ENCODE data around the gene HPCAL1. TPM values are rescaled to one million over a fixed set of nuclear protein-coding genes. Genes with fewer than 3 reads are reported as not detected.

HPCAL1 gene
- total RNA-seq, 2 experiments from 2014 or later: 9.2 to 9.7 TPM

- CTCF ChIA-PET (ENCODE audit: unreplicated experiment): no interaction called here
These were observed 67.7 kb downstream of the HPCAL1 start for GRCh38 chr2:10370390-10370789.

DNA sequence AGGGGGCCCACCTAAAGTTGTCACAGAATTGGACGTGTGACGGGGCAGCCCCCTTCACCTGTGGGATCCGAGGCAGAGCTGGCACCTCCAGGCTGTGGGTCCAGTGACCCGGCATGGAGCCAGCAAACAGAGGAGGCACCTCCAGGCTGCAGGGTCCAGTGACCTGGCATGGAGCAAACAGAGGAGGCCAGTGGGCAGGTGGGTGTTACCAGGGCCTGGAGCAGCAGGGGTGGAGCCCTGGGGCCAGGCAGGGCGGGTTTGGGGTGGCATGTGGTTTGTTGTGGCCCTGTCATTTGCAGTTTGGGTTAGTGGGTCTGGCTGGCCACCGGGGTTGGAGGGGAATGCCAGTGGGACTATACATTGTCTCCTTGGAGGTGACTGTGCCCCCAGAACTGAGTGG, 68.2 kb downstream of the HPCAL1 start:
- peaks cover 20% of the 10 kb centered on the region for H3K4me1 ChIP-seq (ENCODE audit: insufficient read depth, low read length, poor library complexity, severe bottlenecking)
- no peaks in the 10 kb centered on the region for H3K36me3 ChIP-seq (ENCODE audit: insufficient read depth, low read length)
- BruUV-seq (replicated peaks): no TSS peak

More at GRCh38 chr2:10370390-10370789, 67.7 kb downstream of the HPCAL1 start:
- no peak overlapping the region for H2AFZ ChIP-seq (ENCODE audit: low read length)
- POLR2A ChIA-PET: no interaction called here
- intact Hi-C loops (cut with micrococcal nuclease; ENCODE audit: unreplicated experiment): no loop called here
- H3K4me2 ChIP-seq (ENCODE audit: low read length): no peak overlapping the region
- no peak overlapping the region for H3K27ac ChIP-seq (ENCODE audit: low read depth, low read length, poor library complexity, severe bottlenecking)
- no peak overlapping the region for H3K4me3 ChIP-seq (ENCODE audit: low read depth, low read length, poor library complexity, severe bottlenecking)
- H4K20me1 ChIP-seq (ENCODE audit: insufficient read depth, low read length): no peaks in the 10 kb centered on the region
- H3K4me1 ChIP-seq (ENCODE audit: insufficient read depth, low read length, poor library complexity, severe bottlenecking): peaks cover 15% of the 10 kb centered on the region
- no peaks in the 10 kb centered on the region for H3K36me3 ChIP-seq (ENCODE audit: insufficient read depth, low read length)
- DNase-seq (ENCODE audit: low spot score): no peak
- no TSS peak for BruUV-seq (replicated peaks)
- no peaks in the 10 kb centered on the region for H3K9me3 ChIP-seq (ENCODE audit: low read length)
- H3K79me2 ChIP-seq (ENCODE audit: insufficient read depth, low read depth, low read length): no peaks in the 10 kb centered on the region
- TF ChIP-seq EZH2phosphoT487 (IDR thresholded peaks at IDR 0.05; ENCODE audit: borderline replicate concordance, low read depth, low read length) (no peak), CTCF (conservative IDR thresholded peaks at IDR 0.05; ENCODE audit: low read length) (no peak)
- H3K9me2 ChIP-seq (ENCODE audit: insufficient read depth, low read length): no peaks in the 10 kb centered on the region

More for the DNA sequence above, 68.2 kb downstream of the HPCAL1 start:
- H3K4me2 ChIP-seq (ENCODE audit: low read length): no peak overlapping the region
- H3K9me2 ChIP-seq (ENCODE audit: insufficient read depth, low read length): no peaks in the 10 kb centered on the region
- no peaks in the 10 kb centered on the region for H3K9me3 ChIP-seq (ENCODE audit: low read length)
- intact Hi-C loops (cut with micrococcal nuclease; ENCODE audit: unreplicated experiment): no loop called here
- no peak for DNase-seq (ENCODE audit: low spot score)
- H3K27ac ChIP-seq (ENCODE audit: low read depth, low read length, poor library complexity, severe bottlenecking): no peak overlapping the region
- CTCF ChIA-PET (ENCODE audit: unreplicated experiment): no interaction called here
- H2AFZ ChIP-seq (ENCODE audit: low read length): no peak overlapping the region
- POLR2A ChIA-PET: no interaction called here
- H3K79me2 ChIP-seq (ENCODE audit: insufficient read depth, low read depth, low read length): no peaks in the 10 kb centered on the region
- no peak overlapping the region for H3K4me3 ChIP-seq (ENCODE audit: low read depth, low read length, poor library complexity, severe bottlenecking)
- TF ChIP-seq CTCF (conservative IDR thresholded peaks at IDR 0.05; ENCODE audit: low read length) (no peak), EZH2phosphoT487 (IDR thresholded peaks at IDR 0.05; ENCODE audit: borderline replicate concordance, low read depth, low read length) (no peak)
- no peaks in the 10 kb centered on the region for H4K20me1 ChIP-seq (ENCODE audit: insufficient read depth, low read length)

All from OCI-LY7 (cell line).